Heart left ventricle (tissue), 13 donors: Measurements from ENCODE around the gene CTCF.

ENCODE experiments used
- POLR2A ChIP-seq, 2 donors: fragments of 450-650 bp; IDR thresholded peaks; one replicate each; pipeline ENCODE4 v1.6.1; 2017; ENCODE audit warnings: antibody characterized with exemption in 2 of 2, mild to moderate bottlenecking in 2 of 2, moderate library complexity in 2 of 2
- TF ChIP-seq, protein P1 (sequence below), 12 donors: fragments of 200-600 bp; sonication (generic) in 4 of 12; IDR thresholded peaks; one replicate each; pipeline versions ENCODE4 v1.5.0 to v1.8.0; 2018 to 2022; ENCODE audit warnings: antibody characterized with exemption in 12 of 12, mild to moderate bottlenecking in 5 of 12
- donor health status: ischemic (EF 13 %, LVEDD 7.1; RV severe dilation, severe dysfunction).
- donor health status: DM: no; HTN: yes; CAD: no.
- donor health status: DM: no; HTN: no; CAD: no.
- donor health status: ischemic (EF 25% LVEDD 6.9; RV normal size, moderate dysfunction).
- donor health status: ischemic (EF 25% LVEDD 5.7; RV mildly dilated, moderate dysfunction).
- donor health status: ischemic (EF 35%, LVEDD 5.7; RV mildly dilated, moderate dysfunction).
- donor health status: nonischemic (EF 11% LVEDD 7.7; RV severe dilation, severe dysfunction).
- donor health status: DM: yes; HTN: yes; CAD: no.
- donor health status: PGD.
- donor health status: ischemic (EF 29% LVEDD 5.4; RV normal size, mild dysfunction).
- donor health status: nonischemic (EF 23%, LVEDD 6.1; RV moderate dilation, normal function).

- TF ChIP-seq, protein P1, sequence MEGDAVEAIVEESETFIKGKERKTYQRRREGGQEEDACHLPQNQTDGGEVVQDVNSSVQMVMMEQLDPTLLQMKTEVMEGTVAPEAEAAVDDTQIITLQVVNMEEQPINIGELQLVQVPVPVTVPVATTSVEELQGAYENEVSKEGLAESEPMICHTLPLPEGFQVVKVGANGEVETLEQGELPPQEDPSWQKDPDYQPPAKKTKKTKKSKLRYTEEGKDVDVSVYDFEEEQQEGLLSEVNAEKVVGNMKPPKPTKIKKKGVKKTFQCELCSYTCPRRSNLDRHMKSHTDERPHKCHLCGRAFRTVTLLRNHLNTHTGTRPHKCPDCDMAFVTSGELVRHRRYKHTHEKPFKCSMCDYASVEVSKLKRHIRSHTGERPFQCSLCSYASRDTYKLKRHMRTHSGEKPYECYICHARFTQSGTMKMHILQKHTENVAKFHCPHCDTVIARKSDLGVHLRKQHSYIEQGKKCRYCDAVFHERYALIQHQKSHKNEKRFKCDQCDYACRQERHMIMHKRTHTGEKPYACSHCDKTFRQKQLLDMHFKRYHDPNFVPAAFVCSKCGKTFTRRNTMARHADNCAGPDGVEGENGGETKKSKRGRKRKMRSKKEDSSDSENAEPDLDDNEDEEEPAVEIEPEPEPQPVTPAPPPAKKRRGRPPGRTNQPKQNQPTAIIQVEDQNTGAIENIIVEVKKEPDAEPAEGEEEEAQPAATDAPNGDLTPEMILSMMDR (IDR thresholded peaks at IDR 0.05) = no peak
- TF ChIP-seq POLR2A (IDR thresholded peaks at IDR 0.05) = no peak
Observed at GRCh38 chr16:67606632-67607031, 44.3 kb downstream of the CTCF start.
